Osteoblast (primary cell): Measurements from ENCODE around the gene QARS1. TPM values are rescaled to one million over a fixed set of nuclear protein-coding genes. Genes with fewer than 3 reads are reported as not detected.
A peak's percentile ranks its signal among the peaks of the same experiment; 100 is the strongest.

Source experiments
- DNase-seq: peaks from one replicate; pipeline ENCODE4 v3.0.0; 2011; ENCODE audit warnings: low spot score, mixed read lengths; ENCODE audit not compliant: insufficient read length; ENCODE audit errors: missing footprints
- H2AFZ ChIP-seq: 2 replicates; pipeline ENCODE4 v1.6.0; 2011; ENCODE audit warnings: mild to moderate bottlenecking, low read length
- H3K27ac ChIP-seq: 2 replicates; pipeline ENCODE4 v1.5.1; 2011; ENCODE audit warnings: mild to moderate bottlenecking, low read depth, low read length, moderate library complexity
- H3K27me3 ChIP-seq: 2 replicates; pipeline ENCODE4 v1.6.0; 2012; ENCODE audit warnings: mild to moderate bottlenecking, control low read depth, inconsistent platforms, low read length, moderate library complexity; ENCODE audit not compliant: insufficient read depth
- H3K36me3 ChIP-seq: 2 replicates; pipeline ENCODE4 v1.5.1; 2011; ENCODE audit warnings: mild to moderate bottlenecking, low read length, control low read depth, moderate library complexity; ENCODE audit not compliant: insufficient read depth
- H3K4me1 ChIP-seq: 2 replicates; pipeline ENCODE4 v1.5.1; 2011; ENCODE audit warnings: mild to moderate bottlenecking, low read length, control low read depth, moderate library complexity; ENCODE audit not compliant: insufficient read depth
- H3K4me2 ChIP-seq: 2 replicates; pipeline ENCODE4 v1.6.0; 2011; ENCODE audit warnings: mild to moderate bottlenecking, low read length; ENCODE audit not compliant: insufficient read depth
- H3K4me3 ChIP-seq: fragments of 200-600 bp; sonication (generic); 3 replicates; pipeline ENCODE4 v1.5.1; 2012; ENCODE audit warnings: mild to moderate bottlenecking, low read length, inconsistent platforms; ENCODE audit not compliant: insufficient read depth
- H3K79me2 ChIP-seq: 2 replicates; pipeline ENCODE4 v1.6.0; 2012; ENCODE audit warnings: mild to moderate bottlenecking, low read length, control low read depth, inconsistent platforms; ENCODE audit not compliant: insufficient read depth
- H3K9me3 ChIP-seq: 2 replicates; pipeline ENCODE4 v1.5.1; 2011; ENCODE audit warnings: low read depth, low read length, control low read depth
- H4K20me1 ChIP-seq: 2 replicates; pipeline ENCODE4 v1.6.0; 2012; ENCODE audit warnings: mild to moderate bottlenecking, low read length, control low read depth; ENCODE audit not compliant: insufficient read depth
- total RNA-seq: library from RNA; depleted of rRNA; stranded (reverse); fragments of >200 nt; gene quantifications from 2 replicates; pipeline ENCODE4 v1.2.3, GENCODE V29; 2012
- TF ChIP-seq, protein P1 (sequence below): IDR thresholded peaks from 2 replicates; pipeline ENCODE4 v1.5.1; 2011; ENCODE audit warnings: mild to moderate bottlenecking, low read depth, low read length, moderate library complexity; ENCODE audit errors: extremely low read depth

The QARS1 gene
- 360 and 416 TPM in 2 replicates for total RNA-seq

DNA sequence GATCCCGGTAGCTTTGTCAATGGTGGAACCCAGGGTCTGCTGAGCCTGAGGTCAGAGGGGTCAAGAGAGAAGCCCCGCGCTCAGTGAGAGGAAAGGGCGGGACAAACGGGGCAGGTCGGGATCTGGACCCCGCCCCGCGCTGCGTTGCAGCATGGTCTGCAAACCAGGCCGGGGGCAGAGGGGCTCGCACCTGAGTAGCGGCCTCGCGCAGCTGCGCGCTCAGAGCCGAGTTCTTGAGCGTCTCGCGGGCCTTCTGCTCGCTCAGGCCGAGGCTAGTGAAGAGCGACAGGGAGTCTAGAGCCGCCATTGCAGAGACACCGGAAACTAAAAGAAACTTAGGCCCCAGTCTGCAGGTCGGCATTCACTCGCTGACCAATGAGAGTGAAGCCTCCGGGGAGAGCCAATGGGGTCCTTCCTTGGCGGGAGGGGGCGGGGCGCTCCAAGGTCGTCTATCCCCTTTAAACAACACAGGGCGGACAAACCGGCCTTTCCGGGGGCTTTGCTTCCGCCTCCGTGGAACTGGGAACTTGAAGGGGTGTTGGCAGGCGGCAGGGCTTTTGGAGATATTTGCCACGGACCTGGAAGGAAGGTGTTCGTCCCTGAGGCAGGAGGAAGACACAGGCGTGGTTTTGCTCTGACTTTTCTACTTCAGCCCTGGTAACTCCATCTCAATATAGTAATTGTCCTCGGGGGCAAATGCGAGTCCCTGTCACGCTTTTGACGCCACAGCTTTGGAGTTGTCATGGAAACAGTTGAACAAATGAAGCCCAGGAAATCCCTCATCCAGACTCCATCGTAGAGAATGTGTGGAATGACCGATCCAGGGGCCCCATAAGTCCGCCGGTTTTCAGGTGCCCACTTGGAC lies at the start of gene QARS1:
TSS of gene QARS1 (minus strand) at position 331 of the 865 bp plus-strand sequence. CDS start at position 307, 24 bp downstream.
- Histone ChIP-seq H3K36me3 (peaks cover 52% of the 10 kb centered on the region), H3K9me3 (no peaks in the 10 kb centered on the region), H3K4me2 (peak within 1 kb of the TSS; percentile 90), H2AFZ (peak within 1 kb of the TSS; percentile 96), H3K4me3 (peak within 1 kb of the TSS; percentile 82), H4K20me1 (no peaks in the 10 kb centered on the region), H3K27me3 (no peaks in the 10 kb centered on the region), H3K4me1 (peaks cover 22% of the 10 kb centered on the region), H3K79me2 (peaks cover 31% of the 10 kb centered on the region), H3K27ac (peak within 1 kb of the TSS; percentile 94)
- DNase-seq, result peak; percentile 100
- TF ChIP-seq, protein P1, sequence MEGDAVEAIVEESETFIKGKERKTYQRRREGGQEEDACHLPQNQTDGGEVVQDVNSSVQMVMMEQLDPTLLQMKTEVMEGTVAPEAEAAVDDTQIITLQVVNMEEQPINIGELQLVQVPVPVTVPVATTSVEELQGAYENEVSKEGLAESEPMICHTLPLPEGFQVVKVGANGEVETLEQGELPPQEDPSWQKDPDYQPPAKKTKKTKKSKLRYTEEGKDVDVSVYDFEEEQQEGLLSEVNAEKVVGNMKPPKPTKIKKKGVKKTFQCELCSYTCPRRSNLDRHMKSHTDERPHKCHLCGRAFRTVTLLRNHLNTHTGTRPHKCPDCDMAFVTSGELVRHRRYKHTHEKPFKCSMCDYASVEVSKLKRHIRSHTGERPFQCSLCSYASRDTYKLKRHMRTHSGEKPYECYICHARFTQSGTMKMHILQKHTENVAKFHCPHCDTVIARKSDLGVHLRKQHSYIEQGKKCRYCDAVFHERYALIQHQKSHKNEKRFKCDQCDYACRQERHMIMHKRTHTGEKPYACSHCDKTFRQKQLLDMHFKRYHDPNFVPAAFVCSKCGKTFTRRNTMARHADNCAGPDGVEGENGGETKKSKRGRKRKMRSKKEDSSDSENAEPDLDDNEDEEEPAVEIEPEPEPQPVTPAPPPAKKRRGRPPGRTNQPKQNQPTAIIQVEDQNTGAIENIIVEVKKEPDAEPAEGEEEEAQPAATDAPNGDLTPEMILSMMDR, result no peak

- H3K4me1 ChIP-seq, result no peaks in the 10 kb centered on the region
- H4K20me1 ChIP-seq, result no peaks in the 10 kb centered on the region
- no peak overlapping the region for H3K4me3 ChIP-seq
- no peaks in the 10 kb centered on the region for H3K79me2 ChIP-seq
- H2AFZ ChIP-seq, result no peak overlapping the region
- H3K27ac ChIP-seq, result no peak overlapping the region
- H3K36me3 ChIP-seq, result no peaks in the 10 kb centered on the region
- DNase-seq, result peak; percentile 44
- H3K9me3 ChIP-seq, result no peaks in the 10 kb centered on the region
- TF ChIP-seq, protein P1, result no peak
- H3K4me2 ChIP-seq, result no peak overlapping the region
- H3K27me3 ChIP-seq, result no peaks in the 10 kb centered on the region
These were observed 48.9 kb upstream of the QARS1 start for GRCh38 chr3:49153349-49153912.

DNA sequence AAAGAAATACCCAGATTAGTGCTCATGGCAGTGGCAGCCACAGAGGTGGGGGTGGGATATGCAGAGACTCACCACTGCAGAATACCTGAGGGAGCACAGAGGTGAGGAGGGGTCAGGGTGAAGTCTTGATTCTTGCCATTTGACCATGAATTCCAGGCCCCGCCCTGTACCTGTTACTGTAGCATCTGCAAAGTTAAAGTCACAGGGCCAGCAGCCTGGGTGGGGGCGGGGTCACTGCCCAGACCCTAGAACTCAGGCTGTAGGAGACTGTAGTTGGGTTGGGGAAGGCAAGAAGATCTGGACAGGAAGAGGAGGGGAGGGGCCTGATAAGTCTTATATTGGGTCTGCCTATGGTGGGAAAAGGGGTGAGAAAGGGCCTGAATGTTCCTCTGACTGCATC lies 47.1 kb upstream of the QARS1 start:
- H3K27ac ChIP-seq, result no peak overlapping the region
- H4K20me1 ChIP-seq, result no peaks in the 10 kb centered on the region
- no peak overlapping the region for H2AFZ ChIP-seq
- H3K36me3 ChIP-seq, result no peaks in the 10 kb centered on the region
- H3K4me2 ChIP-seq, result no peak overlapping the region
- H3K4me3 ChIP-seq, result no peak overlapping the region
- H3K79me2 ChIP-seq, result no peaks in the 10 kb centered on the region
- H3K27me3 ChIP-seq, result no peaks in the 10 kb centered on the region
- peak; percentile 31 for DNase-seq
- no peaks in the 10 kb centered on the region for H3K9me3 ChIP-seq
- TF ChIP-seq, protein P1, result no peak
- no peaks in the 10 kb centered on the region for H3K4me1 ChIP-seq

DNA sequence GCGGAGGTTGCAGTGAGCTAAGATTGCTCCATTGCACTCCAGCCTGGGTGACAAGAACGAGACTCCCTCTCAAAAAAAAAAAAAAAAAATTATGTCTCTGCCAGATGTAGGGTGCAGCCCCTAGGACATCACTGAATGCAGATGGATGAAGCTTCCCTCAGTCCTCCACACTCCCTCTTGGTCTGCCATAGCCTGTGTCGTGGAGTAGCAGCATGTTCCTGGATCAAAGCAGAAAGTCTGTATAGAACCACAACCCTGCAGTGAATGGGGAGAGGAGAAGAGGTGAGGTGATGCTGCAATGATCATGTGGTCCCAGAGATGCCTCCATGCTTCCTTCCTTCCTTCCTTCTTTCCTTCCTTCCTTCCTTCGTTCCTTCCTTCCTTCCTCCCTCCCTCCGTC lies 43.6 kb upstream of the QARS1 start:
- TF ChIP-seq, protein P1, result no peak
- H2AFZ ChIP-seq, result no peak overlapping the region
- H3K4me3 ChIP-seq, result no peak overlapping the region
- H3K27me3 ChIP-seq, result no peaks in the 10 kb centered on the region
- H3K79me2 ChIP-seq, result no peaks in the 10 kb centered on the region
- no peaks in the 10 kb centered on the region for H4K20me1 ChIP-seq
- H3K4me1 ChIP-seq, result no peaks in the 10 kb centered on the region
- no peak overlapping the region for H3K4me2 ChIP-seq
- no peak overlapping the region for H3K27ac ChIP-seq
- no peaks in the 10 kb centered on the region for H3K36me3 ChIP-seq
- peak; percentile 68 for DNase-seq
- H3K9me3 ChIP-seq, result no peaks in the 10 kb centered on the region
